IPS-11a (cell line): ENCODE results near the gene TNK1.
"Not testable (repeated sequence)": the region's sequence is repeated elsewhere in the genome, so short reads cannot be mapped to it uniquely, and the experiment has no call there.

ENCODE experiments used
- H3K4me3 ChIP-seq: one replicate; pipeline ENCODE4 v1.5.1; 2013; ENCODE audit warnings: low read depth, low read length, control low read depth

Gene TNK1

GRCh38 chr17:7355053-7355452 is 25.8 kb upstream of the TNK1 start, which contains the start of gene TMEM95:
TMEM95 (plus strand) TSS chr17:7355156; CDS start chr17:7355205, 49 bp downstream.
- no peak within 1 kb of the TSS for H3K4me3 ChIP-seq

- H3K4me3 ChIP-seq: no peak overlapping the region
These were observed 25.3 kb upstream of the TNK1 start for GRCh38 chr17:7355573-7355972.

GRCh38 chr17:7356072-7356549 is 24.8 kb upstream of the TNK1 start:
- no peak overlapping the region for H3K4me3 ChIP-seq

GRCh38 chr17:7356756-7357155 is 24.1 kb upstream of the TNK1 start:
- no peak overlapping the region for H3K4me3 ChIP-seq

- no peak overlapping the region for H3K4me3 ChIP-seq
These were observed 23.5 kb upstream of the TNK1 start for GRCh38 chr17:7357381-7357780.

GRCh38 chr17:7361906-7362305 is 19.0 kb upstream of the TNK1 start:
- no peak overlapping the region for H3K4me3 ChIP-seq

- H3K4me3 ChIP-seq: no peak overlapping the region
These were observed 17.6 kb upstream of the TNK1 start for GRCh38 chr17:7363311-7363710.

- H3K4me3 ChIP-seq: not testable (repeated sequence)
These were observed 14.9 kb upstream of the TNK1 start for GRCh38 chr17:7365963-7366362.

GRCh38 chr17:7367083-7367482 is 13.8 kb upstream of the TNK1 start:
- H3K4me3 ChIP-seq: no peak overlapping the region

- H3K4me3 ChIP-seq: no peak overlapping the region
These were observed 12.8 kb upstream of the TNK1 start for GRCh38 chr17:7367918-7368598.

GRCh38 chr17:7368599-7368994 is 12.3 kb upstream of the TNK1 start:
- H3K4me3 ChIP-seq: not testable (repeated sequence)

- no peak overlapping the region for H3K4me3 ChIP-seq
These were observed 11.1 kb upstream of the TNK1 start for GRCh38 chr17:7369825-7370224.

- H3K4me3 ChIP-seq: no peak overlapping the region
These were observed 10.0 kb upstream of the TNK1 start for GRCh38 chr17:7370853-7371252.

GRCh38 chr17:7374353-7374752 is 6.5 kb upstream of the TNK1 start:
- H3K4me3 ChIP-seq: no peak overlapping the region

GRCh38 chr17:7379134-7379533 is 1.8 kb upstream of the TNK1 start:
- no peak overlapping the region for H3K4me3 ChIP-seq

GRCh38 chr17:7380321-7380720 is 568 bp upstream of the TNK1 start:
- no peak overlapping the region for H3K4me3 ChIP-seq

- H3K4me3 ChIP-seq: no peak overlapping the region
These were observed 2.0 kb downstream of the TNK1 start for GRCh38 chr17:7382901-7383300.

GRCh38 chr17:7383371-7383741 is 2.5 kb downstream of the TNK1 start:
- no peak overlapping the region for H3K4me3 ChIP-seq

GRCh38 chr17:7383742-7384488 is 3.0 kb downstream of the TNK1 start:
- peak overlapping the region; percentile 43 for H3K4me3 ChIP-seq

GRCh38 chr17:7384489-7385081 is 3.7 kb downstream of the TNK1 start:
- H3K4me3 ChIP-seq: peak overlapping the region; percentile 43

- H3K4me3 ChIP-seq: no peak overlapping the region
These were observed 8.0 kb downstream of the TNK1 start for GRCh38 chr17:7388856-7389255.
